H7 (cell line): ENCODE measurements around the gene IFT57. TPM values are rescaled to one million over a fixed set of nuclear protein-coding genes. Genes with fewer than 3 reads are reported as not detected.

Experiments
- DNase-seq: peaks from one replicate; pipeline ENCODE4 v3.0.0; 2012
- H3K27me3 ChIP-seq: 2 replicates; pipeline ENCODE4 v1.6.0; 2011; ENCODE audit warnings: mild to moderate bottlenecking, low read length; ENCODE audit not compliant: control insufficient read depth, insufficient read depth
- H3K36me3 ChIP-seq: replicated peaks from 2 replicates; pipeline ENCODE4 v1.5.1; 2011; ENCODE audit warnings: low read length; ENCODE audit not compliant: control insufficient read depth, insufficient read depth
- H3K4me3 ChIP-seq: 2 replicates; pipeline ENCODE4 v1.5.1; 2011; ENCODE audit warnings: low read depth, mild to moderate bottlenecking, control low read depth, low read length, moderate library complexity; ENCODE audit not compliant: insufficient read depth
- total RNA-seq: library from RNA; depleted of rRNA; stranded (reverse); fragments of >200 nt; shearing (Covaris generic); gene quantifications from 2 replicates; pipeline ENCODE4 v1.2.3, GENCODE V29; 2014

Gene IFT57
- total RNA-seq, 1 experiment from 2014 or later = 28.7 TPM

DNA sequence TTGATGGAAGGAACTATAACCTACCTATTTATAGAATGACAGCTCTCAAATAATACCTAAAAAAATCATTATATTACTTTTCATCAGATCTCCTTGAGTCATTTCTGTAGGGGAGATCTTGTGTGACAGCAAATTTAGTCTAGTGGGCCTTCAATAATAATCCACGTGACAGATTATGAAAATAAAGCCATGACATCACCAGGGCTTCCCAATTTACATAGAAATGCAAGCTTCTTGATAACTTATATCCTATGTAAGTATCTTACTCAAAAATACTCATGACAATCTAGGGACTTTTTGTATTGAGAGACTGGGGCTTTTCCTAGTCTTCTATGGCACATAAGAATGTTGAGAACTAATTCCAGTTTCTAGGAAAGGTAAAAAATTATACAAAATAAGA lies 21.6 kb downstream of the IFT57 start:
- H3K27me3 ChIP-seq = no peaks in the 10 kb centered on the region
- H3K4me3 ChIP-seq = no peak overlapping the region
- DNase-seq = no peak
- H3K36me3 ChIP-seq = no peaks in the 10 kb centered on the region; the same call in 1 of the 2 replicates

DNA sequence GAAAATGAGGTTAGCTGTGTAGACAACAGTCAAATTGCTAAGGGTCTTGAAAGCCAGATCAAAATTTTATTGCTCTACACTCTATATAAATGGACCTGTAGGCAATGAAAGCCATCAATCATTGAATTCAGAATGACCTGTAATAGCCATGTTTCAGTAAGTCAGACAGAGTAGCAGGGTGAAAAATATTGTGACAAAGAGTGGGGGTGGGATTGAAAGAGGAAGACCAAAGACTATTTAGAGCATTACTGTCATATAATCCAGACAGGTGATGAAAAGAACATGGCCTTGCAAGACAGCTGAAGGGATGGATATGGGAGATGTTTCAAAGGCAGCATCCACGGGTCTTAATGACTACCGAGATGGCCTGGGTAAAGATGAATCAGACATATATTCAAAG lies 22.2 kb downstream of the IFT57 start:
- Histone ChIP-seq H3K27me3 (no peaks in the 10 kb centered on the region), H3K4me3 (no peak overlapping the region), H3K36me3 (no peaks in the 10 kb centered on the region; the same call in 1 of the 2 replicates)
- DNase-seq = no peak

DNA sequence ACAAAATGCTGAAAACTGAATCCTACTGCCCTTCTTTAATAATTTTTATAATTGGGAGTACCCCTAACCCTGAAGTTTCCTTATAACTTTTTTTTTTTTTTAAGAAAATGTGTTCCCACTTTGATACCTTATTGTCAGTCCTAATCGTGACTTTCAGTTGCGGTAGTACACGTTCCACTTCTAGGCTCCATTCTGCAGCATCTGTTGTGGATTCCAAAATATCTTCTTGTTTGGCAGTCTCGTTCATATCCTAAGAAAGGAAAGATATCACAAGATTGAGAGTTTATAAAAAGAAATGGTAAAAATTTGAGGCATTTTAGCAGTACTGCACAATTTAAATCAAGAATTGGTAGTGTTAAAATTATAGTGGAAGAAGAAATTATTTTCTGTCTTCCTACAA lies 30.8 kb downstream of the IFT57 start:
- DNase-seq = no peak
- H3K36me3 ChIP-seq = no peaks in the 10 kb centered on the region
- no peaks in the 10 kb centered on the region for H3K27me3 ChIP-seq
- no peak overlapping the region for H3K4me3 ChIP-seq

DNA sequence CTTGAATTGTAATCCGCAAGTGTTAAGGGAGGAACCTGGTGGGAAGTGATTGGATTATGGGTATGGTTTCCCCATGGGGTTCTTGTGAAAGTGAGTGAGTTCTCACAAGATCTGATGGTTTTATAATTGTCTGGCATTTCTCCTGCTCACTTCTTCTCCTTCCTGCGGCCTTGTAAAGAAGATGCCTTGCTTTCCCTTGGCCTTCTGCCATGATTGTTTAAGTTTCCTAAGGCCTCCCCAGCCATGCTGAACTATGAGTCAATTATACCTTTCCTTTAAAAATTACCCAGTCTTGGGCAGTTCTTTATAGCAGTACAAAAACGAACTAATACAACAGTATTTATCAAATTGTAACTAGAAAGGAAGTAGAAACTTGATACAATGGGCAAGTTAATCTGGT lies 31.9 kb downstream of the IFT57 start:
- H3K36me3 ChIP-seq = no peaks in the 10 kb centered on the region
- H3K27me3 ChIP-seq = no peaks in the 10 kb centered on the region
- no peak overlapping the region for H3K4me3 ChIP-seq
- DNase-seq = no peak

DNA sequence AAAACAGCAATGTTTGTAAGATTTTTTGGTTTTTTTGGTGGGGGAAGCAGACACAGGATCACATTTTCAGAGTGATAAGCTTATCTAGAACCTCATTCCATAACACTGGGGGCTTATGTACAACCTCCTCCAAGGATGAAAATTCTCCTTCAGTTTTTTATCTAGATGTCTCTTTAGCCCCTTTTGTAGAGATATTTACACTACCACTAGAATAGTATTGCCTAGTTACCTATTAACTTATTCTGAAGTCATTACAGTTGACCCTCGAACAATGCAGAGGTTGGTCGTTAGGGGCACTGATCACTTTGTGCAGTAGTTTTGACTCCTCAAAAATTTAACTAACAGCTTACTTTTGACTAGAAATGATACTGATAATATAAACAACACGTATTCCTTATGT lies 32.8 kb downstream of the IFT57 start:
- no peaks in the 10 kb centered on the region for H3K27me3 ChIP-seq
- DNase-seq = no peak
- H3K36me3 ChIP-seq = no peaks in the 10 kb centered on the region
- no peak overlapping the region for H3K4me3 ChIP-seq

DNA sequence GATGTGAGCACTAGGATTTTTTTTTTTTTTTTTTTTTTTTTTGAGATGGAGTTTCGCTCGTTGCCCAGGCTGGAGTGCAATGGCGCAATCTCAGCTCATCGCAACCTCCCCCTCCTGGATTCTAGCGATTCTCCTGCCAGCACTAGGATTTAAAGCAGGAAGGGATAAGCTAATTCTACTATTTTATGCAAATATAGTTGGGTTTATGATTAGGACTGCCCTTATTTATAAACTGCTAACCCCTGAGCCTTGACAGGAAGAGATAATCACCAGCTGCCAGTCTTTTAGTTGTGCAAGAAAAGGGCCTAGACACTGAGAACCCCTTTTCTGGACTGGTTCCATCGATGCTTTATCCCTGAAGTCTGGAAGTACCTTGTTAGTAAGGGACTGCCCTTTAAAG lies 36.7 kb downstream of the IFT57 start:
- Histone ChIP-seq H3K4me3 (no peak overlapping the region), H3K36me3 (no peaks in the 10 kb centered on the region)
- DNase-seq = no peak

DNA sequence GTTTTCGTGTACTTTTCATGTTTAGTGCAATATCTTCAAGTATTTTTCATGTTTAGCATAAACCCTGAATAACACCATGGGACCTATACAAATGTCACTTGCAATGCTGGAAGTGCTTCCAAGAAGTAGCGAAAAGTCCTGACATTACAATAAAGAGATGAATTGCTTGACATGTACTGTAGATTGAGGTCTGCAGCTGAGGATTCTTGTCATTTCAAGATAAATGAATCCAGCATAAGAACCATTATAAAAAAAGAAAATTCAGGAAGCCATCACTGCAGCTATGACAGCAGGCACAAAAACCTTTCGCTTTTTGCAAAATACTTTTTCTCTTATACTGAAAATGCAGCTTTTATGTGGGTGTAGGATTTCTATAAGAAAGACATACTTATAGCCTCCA lies 37.4 kb downstream of the IFT57 start:
- Histone ChIP-seq H3K36me3 (no peaks in the 10 kb centered on the region), H3K27me3 (no peaks in the 10 kb centered on the region), H3K4me3 (no peak overlapping the region)
- no peak for DNase-seq

More for the DNA sequence above, 36.7 kb downstream of the IFT57 start:
- no peaks in the 10 kb centered on the region for H3K27me3 ChIP-seq

DNA sequence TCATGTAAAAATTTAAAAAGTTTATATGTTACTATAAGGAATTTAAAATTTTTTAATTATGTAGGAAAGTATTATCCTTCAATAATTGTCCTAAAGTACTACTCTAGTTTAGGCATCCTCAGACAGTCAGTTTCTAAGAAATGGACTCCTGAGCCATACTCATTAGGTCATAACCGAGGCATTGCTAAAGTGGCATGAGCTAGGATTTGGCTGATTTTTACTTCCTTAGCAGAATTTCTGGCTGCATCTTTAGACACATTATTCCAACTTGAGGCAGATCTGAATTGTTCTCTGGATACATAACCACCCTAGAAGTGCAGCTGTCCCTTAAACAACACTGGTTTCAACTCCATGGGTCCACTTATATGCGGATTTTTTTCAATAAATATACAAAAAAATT lies 38.3 kb downstream of the IFT57 start:
- H3K4me3 ChIP-seq = no peak overlapping the region
- no peaks in the 10 kb centered on the region for H3K36me3 ChIP-seq
- no peak for DNase-seq
- no peaks in the 10 kb centered on the region for H3K27me3 ChIP-seq

DNA sequence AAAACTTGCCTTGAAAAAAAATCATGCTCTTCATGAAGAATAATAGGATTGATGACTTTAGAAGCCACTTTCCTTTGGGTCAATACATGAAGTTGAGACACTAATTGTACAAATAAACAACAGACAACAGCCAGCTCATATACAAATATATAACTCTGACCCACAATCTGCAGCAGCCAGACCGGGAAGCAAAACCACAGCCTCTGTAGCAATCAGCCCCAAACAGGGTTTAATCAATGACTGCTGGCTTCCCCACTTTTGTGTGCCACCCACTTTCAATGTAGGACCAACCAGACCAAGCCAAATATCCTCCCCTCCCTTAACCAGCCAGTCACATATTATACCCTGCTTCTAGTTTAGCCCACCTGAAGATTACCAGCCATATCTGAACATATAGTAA lies 39.0 kb downstream of the IFT57 start:
- DNase-seq = no peak
- no peak overlapping the region for H3K4me3 ChIP-seq
- H3K27me3 ChIP-seq = no peaks in the 10 kb centered on the region
- H3K36me3 ChIP-seq = no peaks in the 10 kb centered on the region

DNA sequence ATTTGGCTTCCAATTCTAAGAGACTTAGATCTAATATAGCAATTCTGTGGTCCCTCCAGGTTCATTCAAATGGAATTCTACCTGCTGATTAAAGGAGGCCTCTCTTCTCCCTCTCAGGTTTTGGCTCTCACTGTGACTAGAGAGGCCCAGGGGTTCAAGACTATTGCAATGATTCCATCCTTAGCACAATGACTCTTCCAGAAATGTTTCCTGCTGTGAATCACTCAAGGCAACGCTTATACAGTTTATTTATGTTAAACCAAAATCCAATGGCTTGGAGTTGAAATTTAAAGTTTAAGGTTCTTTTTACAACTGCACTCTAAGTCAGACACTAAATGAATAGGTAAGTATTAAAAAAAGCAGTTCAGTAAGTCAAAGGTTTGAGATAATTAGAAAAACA lies 39.9 kb downstream of the IFT57 start:
- H3K4me3 ChIP-seq = no peak overlapping the region
- no peaks in the 10 kb centered on the region for H3K27me3 ChIP-seq
- no peaks in the 10 kb centered on the region for H3K36me3 ChIP-seq
- no peak for DNase-seq

DNA sequence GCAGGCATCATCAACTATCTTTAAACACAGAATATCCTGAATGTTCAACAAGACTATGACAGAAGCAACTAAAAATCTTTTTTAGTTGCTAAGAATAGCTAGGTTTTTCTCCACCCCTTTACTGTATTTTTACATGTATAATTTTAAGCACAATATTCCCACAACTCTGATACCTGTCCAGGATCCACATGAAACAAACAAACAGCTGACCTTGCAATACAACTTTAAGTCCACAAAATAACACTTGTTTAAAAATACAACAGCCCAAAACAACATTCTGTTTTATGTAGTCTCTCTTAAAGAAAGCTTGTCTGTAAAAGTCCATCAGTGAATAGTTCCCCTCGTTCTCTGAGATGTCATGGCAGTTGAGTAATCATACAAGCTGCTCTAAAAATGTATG lies 41.1 kb downstream of the IFT57 start:
- Histone ChIP-seq H3K27me3 (no peaks in the 10 kb centered on the region), H3K4me3 (no peak overlapping the region), H3K36me3 (no peaks in the 10 kb centered on the region)
- no peak for DNase-seq

DNA sequence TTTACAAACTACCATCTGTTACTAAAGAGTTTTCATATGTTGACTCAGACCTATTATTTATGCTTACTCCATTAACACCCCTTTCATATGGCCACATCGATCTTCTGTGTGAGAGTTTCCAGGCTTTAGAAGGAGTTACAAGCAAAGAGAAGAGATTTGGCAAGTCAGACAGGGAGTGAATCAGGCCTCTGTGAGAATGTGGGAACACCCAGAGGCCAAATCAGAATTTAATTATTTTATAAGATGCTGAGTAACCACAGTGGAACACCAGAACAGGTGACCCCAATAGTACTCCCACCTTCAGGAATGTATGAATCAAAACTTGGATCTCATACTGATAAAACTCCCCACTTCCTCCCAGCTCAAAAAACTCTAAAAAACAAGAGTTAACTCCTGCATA lies 42.0 kb downstream of the IFT57 start:
- H3K36me3 ChIP-seq = no peaks in the 10 kb centered on the region
- DNase-seq = no peak
- no peak overlapping the region for H3K4me3 ChIP-seq
- H3K27me3 ChIP-seq = no peaks in the 10 kb centered on the region

DNA sequence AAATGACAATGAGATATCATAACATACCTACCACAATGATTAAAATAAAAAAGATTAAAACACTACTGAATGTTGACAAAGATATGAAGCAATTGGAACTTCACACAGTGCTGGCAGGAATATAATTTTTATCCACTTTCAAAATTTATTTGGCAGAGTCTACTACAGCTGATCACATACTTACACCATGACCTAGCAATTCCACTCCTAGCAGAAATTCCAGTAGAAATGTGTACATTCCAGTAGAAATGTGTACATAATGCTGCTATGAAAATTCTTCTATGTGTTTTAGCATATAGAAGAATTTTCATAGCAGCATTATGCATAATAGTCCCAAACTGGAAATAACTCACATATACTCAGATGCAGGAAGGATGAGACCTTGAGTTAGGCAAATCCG lies 43.5 kb downstream of the IFT57 start:
- Histone ChIP-seq H3K4me3 (no peak overlapping the region), H3K27me3 (no peaks in the 10 kb centered on the region), H3K36me3 (no peaks in the 10 kb centered on the region)
- no peak for DNase-seq

DNA sequence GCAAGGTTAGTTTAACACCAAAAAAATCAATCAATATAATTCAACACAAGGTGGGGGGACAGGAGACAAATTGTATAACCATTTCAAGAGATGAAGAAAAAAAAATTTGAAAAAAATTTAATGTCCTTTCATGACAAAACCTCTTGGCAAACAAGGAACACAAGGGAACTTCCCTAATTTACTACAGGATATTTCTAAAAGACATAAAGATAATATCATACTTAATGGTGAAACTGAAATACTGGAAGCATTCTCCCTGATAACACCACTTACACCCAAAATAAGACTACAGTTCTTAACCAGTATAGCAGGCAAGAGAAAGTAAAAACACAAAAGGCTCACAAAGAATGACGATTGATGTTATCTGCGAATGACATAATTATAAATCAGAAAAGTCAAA lies 44.7 kb downstream of the IFT57 start:
- no peak for DNase-seq
- Histone ChIP-seq H3K27me3 (no peaks in the 10 kb centered on the region), H3K36me3 (no peaks in the 10 kb centered on the region), H3K4me3 (no peak overlapping the region)

DNA sequence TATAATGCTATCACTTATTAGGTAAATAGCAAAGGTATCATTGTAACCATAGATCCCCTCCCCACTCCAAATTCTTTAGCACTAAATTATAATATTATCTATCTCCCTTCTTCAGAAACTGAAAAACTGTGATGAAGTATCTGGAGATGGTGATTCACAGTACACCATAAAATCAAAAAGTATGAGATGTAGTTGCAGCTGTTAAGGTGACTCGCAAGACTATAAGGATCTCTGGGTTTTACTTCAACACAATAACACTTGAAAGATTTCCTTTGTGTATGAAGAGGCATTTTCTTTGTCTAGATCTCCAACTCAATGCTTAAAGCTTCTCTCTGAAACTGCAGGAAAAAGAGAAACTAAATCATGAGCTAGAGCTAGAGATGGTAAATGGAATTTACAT lies 46.9 kb downstream of the IFT57 start:
- no peaks in the 10 kb centered on the region for H3K27me3 ChIP-seq
- no peaks in the 10 kb centered on the region for H3K36me3 ChIP-seq
- no peak for DNase-seq
- no peak overlapping the region for H3K4me3 ChIP-seq

DNA sequence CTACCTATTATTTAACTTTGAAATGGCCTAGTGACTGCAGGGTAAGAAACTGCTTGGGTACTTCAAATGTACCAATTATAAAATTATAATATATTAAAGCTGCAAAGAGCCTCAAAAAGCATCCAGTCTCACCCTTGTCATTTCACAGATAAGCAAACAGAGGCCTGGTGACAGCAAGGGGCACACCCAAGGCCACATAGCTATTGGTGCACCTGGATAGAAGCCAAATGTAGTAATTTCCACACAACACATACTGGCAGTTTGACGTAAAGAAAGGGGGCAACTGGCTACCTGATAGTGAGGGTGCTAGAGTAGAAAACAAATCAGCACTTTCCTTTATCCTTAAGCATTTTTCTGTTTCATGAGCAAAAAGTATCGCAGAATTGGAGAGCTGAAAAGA lies 51.1 kb downstream of the IFT57 start:
- no peak overlapping the region for H3K4me3 ChIP-seq
- H3K27me3 ChIP-seq = no peaks in the 10 kb centered on the region
- no peaks in the 10 kb centered on the region for H3K36me3 ChIP-seq
- DNase-seq = no peak
